Measurements from ENCODE around the gene ROR1. TPM values are rescaled to one million over a fixed set of nuclear protein-coding genes. Genes with fewer than 3 reads are reported as not detected.

The ROR1 gene
- total RNA-seq, 1 donor from 2014 or later = 131 TPM

GRCh38 chr1:64163970-64164369 is 390.2 kb downstream of the ROR1 start:
- Mint-ChIP-seq H3K4me3 (ENCODE audit: unreplicated experiment) (no peak overlapping the region), H3K27me3 (ENCODE audit: low read depth) (no peaks in the 10 kb centered on the region), H3K27ac (ENCODE audit: unreplicated experiment) (peak overlapping the region; percentile 88), H3K36me3 (ENCODE audit: low read depth) (peaks cover 35% of the 10 kb centered on the region), H3K4me1 (ENCODE audit: low read depth) (peaks cover 68% of the 10 kb centered on the region), H3K9me3 (ENCODE audit: low read depth) (no peaks in the 10 kb centered on the region)
- DNase-seq (ENCODE audit: low spot score) = no peak
- TF ChIP-seq CTCF (IDR thresholded peaks at IDR 0.05) = peak; percentile 83

DNA sequence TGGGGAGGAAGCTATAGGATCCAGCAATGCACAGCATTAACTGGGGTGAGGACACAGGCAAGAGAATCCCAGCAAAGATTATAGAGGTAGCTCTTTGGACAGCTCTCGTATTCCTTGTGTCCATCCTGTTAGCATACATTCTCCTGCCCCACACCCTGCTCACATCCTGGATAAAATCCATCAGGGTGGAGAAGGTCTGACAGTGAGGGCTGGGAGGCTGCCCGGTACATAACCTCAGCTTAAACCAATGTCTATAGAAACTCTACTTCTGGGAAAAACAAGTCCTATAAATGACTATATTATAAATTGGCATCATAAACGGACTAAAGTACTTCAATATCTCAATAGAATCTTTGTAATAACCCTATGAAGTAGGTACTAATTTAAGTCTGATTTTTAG is 392.8 kb downstream of the ROR1 start:
- TF ChIP-seq CTCF (IDR thresholded peaks at IDR 0.05) = no peak
- Mint-ChIP-seq H3K4me3 (ENCODE audit: unreplicated experiment) (no peak overlapping the region), H3K27me3 (ENCODE audit: low read depth) (no peaks in the 10 kb centered on the region), H3K36me3 (ENCODE audit: low read depth) (peaks cover 45% of the 10 kb centered on the region), H3K9me3 (ENCODE audit: low read depth) (no peaks in the 10 kb centered on the region), H3K27ac (ENCODE audit: unreplicated experiment) (no peak overlapping the region), H3K4me1 (ENCODE audit: low read depth) (peaks cover 60% of the 10 kb centered on the region)
- DNase-seq (ENCODE audit: low spot score) = no peak

GRCh38 chr1:64167176-64167575 is 393.4 kb downstream of the ROR1 start:
- H3K4me1 Mint-ChIP-seq (ENCODE audit: low read depth) = peaks cover 60% of the 10 kb centered on the region
- H3K4me3 Mint-ChIP-seq (ENCODE audit: unreplicated experiment) = no peak overlapping the region
- H3K9me3 Mint-ChIP-seq (ENCODE audit: low read depth) = no peaks in the 10 kb centered on the region
- no peak for TF ChIP-seq CTCF (IDR thresholded peaks at IDR 0.05)
- DNase-seq (ENCODE audit: low spot score) = no peak
- H3K27ac Mint-ChIP-seq (ENCODE audit: unreplicated experiment) = peak overlapping the region; percentile 20
- no peaks in the 10 kb centered on the region for H3K27me3 Mint-ChIP-seq (ENCODE audit: low read depth)
- H3K36me3 Mint-ChIP-seq (ENCODE audit: low read depth) = peaks cover 44% of the 10 kb centered on the region

- Mint-ChIP-seq H3K36me3 (ENCODE audit: low read depth) (peaks cover 49% of the 10 kb centered on the region), H3K27me3 (ENCODE audit: low read depth) (no peaks in the 10 kb centered on the region), H3K27ac (ENCODE audit: unreplicated experiment) (peak overlapping the region; percentile 83), H3K9me3 (ENCODE audit: low read depth) (no peaks in the 10 kb centered on the region), H3K4me1 (ENCODE audit: low read depth) (peaks cover 48% of the 10 kb centered on the region), H3K4me3 (ENCODE audit: unreplicated experiment) (no peak overlapping the region)
- no peak for TF ChIP-seq CTCF (IDR thresholded peaks at IDR 0.05)
- no peak for DNase-seq (ENCODE audit: low spot score)
Measured at GRCh38 chr1:64171246-64171645, 397.4 kb downstream of the ROR1 start.

- Mint-ChIP-seq H3K27ac (ENCODE audit: unreplicated experiment) (peak overlapping the region; percentile 86), H3K4me1 (ENCODE audit: low read depth) (peaks cover 42% of the 10 kb centered on the region), H3K9me3 (ENCODE audit: low read depth) (no peaks in the 10 kb centered on the region), H3K27me3 (ENCODE audit: low read depth) (no peaks in the 10 kb centered on the region), H3K4me3 (ENCODE audit: unreplicated experiment) (no peak overlapping the region), H3K36me3 (ENCODE audit: low read depth) (peaks cover 55% of the 10 kb centered on the region)
- TF ChIP-seq CTCF (IDR thresholded peaks at IDR 0.05) = no peak
- no peak for DNase-seq (ENCODE audit: low spot score)
Measured at GRCh38 chr1:64171797-64172281, 398.0 kb downstream of the ROR1 start.
